ENCODE data around the gene HNRNPCL4.
"Not testable (repeated sequence)": the region's sequence is repeated elsewhere in the genome, so short reads cannot be mapped to it uniquely, and the experiment has no call there.

Gene HNRNPCL4

GRCh38 chr1:13165531-13165930 lies at the start of gene HNRNPCL4:
Gene HNRNPCL4 (minus strand): TSS chr1:13165631. CDS start chr1:13165467, 164 bp downstream.
- not testable (repeated sequence) for DNase-seq

DNA sequence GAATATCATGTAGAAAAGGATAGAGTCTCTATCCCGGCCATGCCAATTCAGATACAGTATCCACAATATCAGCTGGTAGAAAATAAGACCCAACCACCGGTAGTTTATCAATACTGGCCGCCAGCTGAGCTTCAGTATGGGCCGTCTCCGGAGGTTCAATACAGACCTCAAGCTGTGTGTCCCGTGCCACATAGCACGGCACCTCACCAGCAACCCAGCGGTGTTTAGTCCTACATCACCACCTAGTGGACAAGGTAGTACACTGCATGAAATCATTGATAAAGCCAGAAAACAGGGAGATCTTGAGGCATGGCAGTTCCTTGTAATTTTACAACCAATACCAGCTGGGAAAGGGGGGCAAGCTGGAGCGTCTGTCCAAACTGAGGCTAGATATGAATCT lies 43.3 kb upstream of the HNRNPCL4 start:
- not testable (repeated sequence) for DNase-seq

- DNase-seq = not testable (repeated sequence)
Measured at GRCh38 chr1:13201309-13201708, 35.9 kb upstream of the HNRNPCL4 start, which contains the start of gene PRAMEF13. Gene PRAMEF13 (minus strand): TSS chr1:13201409. CDS start chr1:13199589, 1,820 bp downstream.

DNA sequence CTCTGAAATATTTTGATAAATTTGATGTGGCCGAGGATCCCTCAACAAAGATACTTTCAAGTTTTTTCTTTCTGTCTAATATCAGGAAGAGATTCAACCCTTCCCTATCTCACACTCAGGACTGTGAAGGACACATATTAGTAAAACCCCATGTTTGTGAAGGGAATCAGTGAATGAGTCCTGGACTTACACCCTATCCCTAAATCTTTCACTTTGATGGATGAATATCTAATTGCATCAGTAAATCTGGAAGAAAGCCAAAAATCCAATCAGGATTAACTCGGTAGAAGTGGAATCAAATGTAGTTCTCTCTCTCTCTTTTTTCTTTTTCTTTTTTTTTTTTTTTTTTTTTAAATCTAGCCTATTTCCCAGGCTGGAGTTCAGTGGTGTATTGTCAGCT lies 6.1 kb upstream of the HNRNPCL4 start, which contains the start of gene PRAMEF9:
PRAMEF9 (plus strand) TSS at position 301 of the 400 bp plus-strand sequence. CDS start 3,433 bp downstream, outside the sequence.
- not testable (repeated sequence) for DNase-seq

- DNase-seq = not testable (repeated sequence)
Measured at GRCh38 chr1:13155909-13156308, 9.5 kb downstream of the HNRNPCL4 start, which contains the start of gene PRAMEF26. Gene PRAMEF26 (minus strand): TSS chr1:13156009. CDS start chr1:13153095, 2,914 bp downstream.

- not testable (repeated sequence) for DNase-seq
Measured at GRCh38 chr1:13116754-13117153, 48.7 kb downstream of the HNRNPCL4 start, which contains the start of gene HNRNPCL2. Gene HNRNPCL2 (minus strand): TSS chr1:13116854. CDS start chr1:13116400, 454 bp downstream.
